Femur (tissue), 1 donor: ENCODE data around the gene STK31.
"Not testable (repeated sequence)": the region's sequence is repeated elsewhere in the genome, so short reads cannot be mapped to it uniquely, and the experiment has no call there.

Source experiments
- DNase-seq: peaks from one replicate; pipeline ENCODE4 v3.0.0-alpha.2; 2017

STK31 gene

DNA sequence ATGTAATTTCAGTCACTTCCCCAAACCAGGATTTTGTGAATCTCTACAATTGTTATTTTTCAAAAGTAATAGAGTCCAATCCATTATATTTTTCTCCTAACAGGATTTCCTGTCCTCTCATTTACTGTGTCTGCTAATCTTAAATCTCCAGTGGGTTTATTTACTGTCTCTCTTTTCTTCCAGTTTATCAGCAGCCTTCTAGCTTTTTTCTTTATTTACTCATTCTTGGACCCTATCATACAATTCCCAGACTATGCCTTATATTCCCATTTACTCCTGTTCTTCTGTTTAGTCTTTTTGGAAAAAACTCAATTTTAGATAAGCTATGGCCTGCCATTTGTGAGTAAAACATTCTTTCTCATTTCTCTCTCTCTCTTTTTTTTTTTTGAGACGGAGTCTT, 94.7 kb downstream of the STK31 start:
- no peak for DNase-seq

DNA sequence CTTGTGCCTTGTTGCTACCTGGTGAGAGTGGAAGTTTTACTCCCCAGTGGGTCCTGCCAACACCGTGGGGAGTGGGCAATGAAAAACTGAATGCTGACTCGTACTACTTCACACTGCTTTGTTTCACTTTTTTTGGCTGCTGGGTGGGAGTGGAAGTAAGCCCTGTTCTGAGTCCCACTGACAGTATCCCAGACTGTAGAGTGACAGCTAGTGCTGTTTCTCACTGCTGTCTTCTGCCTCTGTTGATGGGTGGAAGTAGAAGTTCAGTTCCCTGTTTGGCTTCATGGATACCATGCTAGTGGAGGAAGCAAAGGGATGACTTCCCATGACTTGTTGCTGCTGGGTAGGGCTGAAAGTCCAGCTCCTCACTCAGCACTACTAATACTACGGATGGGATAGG, 98.4 kb downstream of the STK31 start:
- DNase-seq, result no peak

DNA sequence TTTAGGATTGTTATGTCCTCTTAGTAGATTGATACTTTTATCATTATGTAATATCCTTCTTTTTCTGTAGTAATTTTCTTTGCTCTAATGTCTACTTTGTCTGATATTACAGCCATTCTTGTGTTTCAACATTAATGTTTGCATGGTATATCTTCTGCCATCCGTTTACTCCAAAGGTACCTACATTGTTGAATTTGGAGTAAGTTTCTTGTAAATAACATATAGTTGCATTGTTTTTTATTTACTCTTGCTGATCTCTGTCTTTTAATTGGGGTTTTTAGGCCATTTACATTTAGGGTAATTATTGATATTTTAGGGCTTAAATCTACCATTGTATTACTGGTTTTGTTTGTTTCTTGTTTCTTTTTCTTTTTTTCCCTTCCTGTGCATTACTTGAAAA, 100.1 kb downstream of the STK31 start:
- DNase-seq, result no peak

DNA sequence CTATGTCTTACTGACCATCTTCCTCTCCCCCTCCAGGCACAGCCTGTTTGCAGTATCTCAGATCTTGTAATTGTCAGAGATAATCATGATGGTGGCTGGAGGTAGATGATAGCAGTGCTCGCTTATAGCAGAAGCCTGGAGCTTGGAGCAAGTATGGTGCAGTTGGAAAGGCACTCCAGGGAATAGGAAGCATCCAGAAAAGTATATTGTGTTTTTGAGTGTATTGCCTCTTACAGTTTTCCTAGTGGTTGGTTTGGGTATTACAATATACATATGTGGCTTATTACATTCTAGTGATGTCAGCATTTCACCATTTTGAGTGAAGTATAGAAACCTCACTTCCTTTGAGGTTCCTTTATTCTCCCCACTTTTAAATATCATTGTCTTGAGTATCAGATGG, 101.5 kb downstream of the STK31 start:
- no peak for DNase-seq

DNA sequence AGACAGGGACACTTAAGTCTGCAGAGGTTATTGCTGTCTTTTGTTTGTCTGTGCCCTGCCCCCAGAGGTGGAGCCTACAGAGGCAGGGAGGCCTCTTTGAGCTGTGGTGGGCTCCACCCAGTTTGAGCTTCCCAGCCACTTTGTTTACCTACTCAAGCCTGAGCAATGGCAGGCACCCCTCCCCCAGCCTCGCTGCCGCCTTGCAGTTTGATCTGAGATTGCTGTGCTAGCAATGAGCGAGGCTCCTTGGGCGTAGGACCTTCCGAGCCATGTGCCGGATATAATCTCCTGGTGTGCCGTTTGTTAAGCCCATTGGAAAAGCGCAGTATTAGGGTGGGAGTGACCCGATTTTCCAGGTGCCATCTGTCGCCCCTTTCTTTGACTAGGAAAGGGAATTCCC, 118.1 kb downstream of the STK31 start:
- DNase-seq, result not testable (repeated sequence)

DNA sequence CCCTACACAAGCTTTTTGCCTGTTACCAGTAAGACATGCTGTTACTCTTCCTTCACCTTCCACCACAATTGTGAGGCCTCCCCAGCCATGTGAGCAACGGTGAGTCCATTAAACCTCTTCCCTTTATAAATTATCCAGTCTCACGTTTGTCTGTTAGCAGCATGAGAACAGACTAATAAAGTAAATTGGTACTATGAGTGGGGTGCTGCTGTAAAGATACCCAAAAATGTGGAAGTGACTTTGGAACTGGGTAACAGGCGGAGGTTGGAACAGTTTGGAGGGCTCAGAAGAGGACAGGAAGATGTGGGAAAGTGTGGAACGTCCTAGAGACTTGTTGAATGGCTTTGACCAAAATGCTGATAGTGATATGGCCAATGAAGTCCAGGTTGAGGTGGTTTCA, 122.7 kb downstream of the STK31 start:
- not testable (repeated sequence) for DNase-seq

DNA sequence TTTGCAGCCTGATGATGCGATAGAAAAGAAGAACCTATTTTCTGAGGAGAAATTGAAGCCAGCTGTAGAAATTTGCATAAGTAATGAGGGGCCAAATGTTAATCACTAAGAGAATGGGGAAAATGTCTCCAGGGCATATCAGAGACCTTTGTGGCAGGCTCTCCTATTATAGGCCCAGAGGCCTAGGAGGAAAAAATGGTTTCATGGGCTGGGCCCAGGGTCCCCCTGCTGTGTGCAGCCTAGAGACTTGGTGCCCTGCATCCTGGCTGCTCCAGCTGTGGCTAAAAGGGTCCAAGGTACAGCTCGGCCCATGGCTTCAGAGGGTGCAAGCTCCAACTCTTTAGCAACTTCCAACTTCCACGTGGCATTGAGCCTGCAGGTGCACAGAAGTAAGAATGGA, 123.4 kb downstream of the STK31 start:
- DNase-seq, result no peak

DNA sequence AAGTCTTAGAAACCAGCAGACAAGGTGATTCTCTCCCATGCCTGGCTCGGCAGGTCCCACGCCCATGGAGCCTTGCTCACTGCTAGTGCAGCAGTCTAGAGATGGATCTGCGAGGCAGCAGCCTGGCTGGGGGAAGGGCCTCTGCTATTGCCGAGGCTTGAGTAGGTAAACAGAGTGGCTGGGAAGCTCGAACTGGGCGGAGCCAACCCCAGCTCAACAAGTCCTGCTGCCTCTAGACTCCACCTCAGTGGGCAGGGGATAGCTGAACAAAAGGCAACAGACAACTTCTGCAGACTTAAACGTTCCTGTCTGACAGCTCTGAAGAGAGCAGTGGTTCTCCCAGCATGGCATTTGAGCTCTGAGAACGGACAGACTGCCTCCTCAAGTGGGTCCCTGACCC, 134.8 kb downstream of the STK31 start:
- not testable (repeated sequence) for DNase-seq

DNA sequence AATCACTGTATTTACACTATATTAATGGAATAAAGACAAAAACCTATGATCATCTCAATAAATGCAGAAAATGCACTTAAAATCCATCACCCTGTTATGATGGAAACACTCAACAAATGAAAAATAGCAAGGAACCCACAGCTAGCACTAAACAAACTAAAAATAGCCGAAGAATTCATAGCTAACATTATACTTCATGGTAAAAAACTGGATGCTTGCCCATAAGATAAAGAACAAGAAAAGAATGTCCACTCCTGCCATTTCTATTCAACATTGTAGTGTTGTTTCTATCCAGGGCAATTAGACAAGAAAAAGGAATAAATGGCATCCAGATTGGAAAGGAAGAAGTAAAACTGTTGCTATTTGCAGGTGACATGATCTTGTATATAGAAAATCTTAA, 142.1 kb downstream of the STK31 start:
- DNase-seq, result no peak

DNA sequence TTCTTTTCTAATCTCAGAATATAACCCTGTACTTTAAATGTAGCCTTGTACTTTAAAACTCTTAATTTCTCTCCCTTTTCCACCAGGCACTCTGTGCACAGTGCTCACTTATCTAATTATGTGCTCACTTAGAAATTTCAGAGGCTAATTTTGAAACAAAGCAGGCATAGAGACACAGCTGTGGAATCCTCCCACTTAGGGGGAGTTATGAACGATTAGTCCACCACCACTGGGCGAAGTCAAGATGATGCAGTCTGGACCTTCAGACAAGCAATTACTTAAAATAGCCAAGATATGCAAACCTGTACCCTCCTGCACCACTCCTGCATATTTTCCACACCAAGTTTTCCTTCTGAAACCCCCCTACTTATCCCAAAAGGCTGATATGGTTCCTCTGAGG, 143.0 kb downstream of the STK31 start:
- no peak for DNase-seq

DNA sequence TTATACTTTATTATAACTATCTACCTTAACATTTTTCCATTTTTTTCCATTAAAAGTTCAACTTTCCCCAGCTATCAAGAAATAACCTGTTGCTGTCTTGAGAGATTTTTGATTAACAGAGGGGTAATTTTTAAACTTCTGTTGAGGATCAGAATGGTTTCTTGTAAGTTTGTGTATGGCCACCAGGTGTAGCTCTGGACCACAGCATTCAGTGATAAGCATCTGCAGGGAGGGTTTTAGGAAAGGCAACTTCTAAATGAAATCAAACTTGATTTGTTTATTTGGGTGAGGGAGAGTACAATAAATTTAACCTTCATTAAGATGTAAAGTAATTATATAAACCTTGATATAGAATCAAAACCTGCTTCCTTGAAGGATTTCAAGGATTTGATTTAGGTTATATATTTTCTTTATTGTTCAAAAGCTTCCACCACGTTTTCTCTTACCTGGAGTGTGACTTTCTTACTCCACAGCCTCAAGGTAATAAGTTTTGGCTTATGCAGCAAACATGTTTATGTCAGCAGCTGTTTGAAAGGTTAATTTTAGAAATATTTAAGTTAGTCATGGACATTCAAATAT, 153.3 kb downstream of the STK31 start:
- peak; percentile 25 for DNase-seq

DNA sequence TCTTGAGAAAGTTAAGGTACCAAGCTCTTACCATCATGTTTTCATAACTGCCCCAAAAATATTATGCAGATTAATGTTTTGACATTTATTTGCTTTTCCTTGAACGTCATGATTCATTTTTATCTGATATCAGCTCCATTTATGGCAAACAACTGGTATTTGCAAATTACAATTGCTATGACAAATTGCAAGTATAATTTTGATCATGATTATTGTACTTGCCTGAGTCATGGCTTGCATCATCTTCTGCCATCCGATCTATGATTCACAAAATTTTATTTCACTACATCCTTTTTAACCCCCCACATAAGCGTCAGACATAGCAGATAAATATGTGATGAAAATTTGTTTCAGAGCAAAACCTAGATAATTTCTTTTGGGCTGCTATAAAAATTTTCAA, 155.0 kb downstream of the STK31 start:
- no peak for DNase-seq

DNA sequence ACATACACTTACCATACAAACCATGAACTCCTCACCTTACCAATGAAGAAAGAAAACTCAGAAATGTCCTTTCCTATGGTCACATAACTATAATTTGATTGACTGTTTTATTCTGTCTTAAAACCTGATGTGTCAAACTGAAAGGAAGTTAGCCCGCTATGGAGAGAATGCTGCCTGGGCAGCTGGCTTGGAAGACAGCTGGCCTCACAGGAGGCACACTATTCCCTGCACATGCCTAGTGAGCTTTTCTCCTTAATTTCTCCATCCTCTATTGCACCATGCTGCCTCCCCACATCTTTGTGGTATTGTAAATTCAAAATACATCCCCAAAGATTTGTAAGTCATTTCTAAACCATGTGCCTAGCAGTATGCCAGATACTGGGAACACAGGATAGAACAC, 163.3 kb downstream of the STK31 start:
- DNase-seq, result no peak

DNA sequence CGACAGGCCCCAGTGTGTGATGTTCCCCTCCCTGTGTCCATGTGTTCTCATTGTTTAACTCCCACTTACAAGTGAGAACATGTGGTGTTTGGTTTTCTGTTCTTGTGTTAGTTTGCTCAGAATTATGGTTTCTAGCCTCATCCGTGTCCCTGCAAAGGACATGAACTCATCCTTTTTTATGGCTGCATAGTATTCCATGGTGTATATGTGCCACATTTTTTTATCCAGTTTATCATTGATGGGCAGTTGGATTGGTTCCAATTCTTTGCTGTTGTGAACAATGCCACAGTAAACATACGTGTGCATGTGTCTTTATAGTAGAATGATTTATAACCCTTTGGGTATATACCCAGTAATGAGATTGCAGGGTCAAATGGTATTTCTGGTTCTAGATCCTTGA, 166.5 kb downstream of the STK31 start:
- not testable (repeated sequence) for DNase-seq
